Choroid plexus epithelial cell (primary cell): ENCODE measurements around the gene C21orf58.
"Not testable (repeated sequence)": the region's sequence is repeated elsewhere in the genome, so short reads cannot be mapped to it uniquely, and the experiment has no call there.

Experiments used
- DNase-seq: peaks from one replicate; pipeline ENCODE4 v3.0.0-alpha.2; 2010; ENCODE audit warnings: low read depth
- H3K4me3 ChIP-seq: 2 replicates; pipeline ENCODE4 v1.5.1; 2011; ENCODE audit warnings: low read depth, mild to moderate bottlenecking, control low read depth, low read length, moderate library complexity
- TF ChIP-seq, protein P1 (sequence below): conservative IDR thresholded peaks from 2 replicates; pipeline ENCODE4 v1.5.1; 2011; ENCODE audit warnings: low read depth, mild to moderate bottlenecking, control low read depth, inconsistent platforms, low read length, moderate library complexity

C21orf58 gene

GRCh38 chr21:46323710-46324389 lies at the start of gene C21orf58, which contains the start of gene PCNT:
TSS of gene C21orf58 (minus strand) at chr21:46323870. CDS start at chr21:46322738, 1,132 bp downstream.
TSS of gene PCNT (plus strand) at chr21:46324156. CDS start at chr21:46324229, 73 bp downstream.
- peak; percentile 99 for DNase-seq
- TF ChIP-seq, protein P1, sequence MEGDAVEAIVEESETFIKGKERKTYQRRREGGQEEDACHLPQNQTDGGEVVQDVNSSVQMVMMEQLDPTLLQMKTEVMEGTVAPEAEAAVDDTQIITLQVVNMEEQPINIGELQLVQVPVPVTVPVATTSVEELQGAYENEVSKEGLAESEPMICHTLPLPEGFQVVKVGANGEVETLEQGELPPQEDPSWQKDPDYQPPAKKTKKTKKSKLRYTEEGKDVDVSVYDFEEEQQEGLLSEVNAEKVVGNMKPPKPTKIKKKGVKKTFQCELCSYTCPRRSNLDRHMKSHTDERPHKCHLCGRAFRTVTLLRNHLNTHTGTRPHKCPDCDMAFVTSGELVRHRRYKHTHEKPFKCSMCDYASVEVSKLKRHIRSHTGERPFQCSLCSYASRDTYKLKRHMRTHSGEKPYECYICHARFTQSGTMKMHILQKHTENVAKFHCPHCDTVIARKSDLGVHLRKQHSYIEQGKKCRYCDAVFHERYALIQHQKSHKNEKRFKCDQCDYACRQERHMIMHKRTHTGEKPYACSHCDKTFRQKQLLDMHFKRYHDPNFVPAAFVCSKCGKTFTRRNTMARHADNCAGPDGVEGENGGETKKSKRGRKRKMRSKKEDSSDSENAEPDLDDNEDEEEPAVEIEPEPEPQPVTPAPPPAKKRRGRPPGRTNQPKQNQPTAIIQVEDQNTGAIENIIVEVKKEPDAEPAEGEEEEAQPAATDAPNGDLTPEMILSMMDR: no peak
- H3K4me3 ChIP-seq: peak within 1 kb of the TSS; percentile 94

GRCh38 chr21:46372947-46373346 lies 49.3 kb upstream of the C21orf58 start:
- not testable (repeated sequence) for DNase-seq

DNA sequence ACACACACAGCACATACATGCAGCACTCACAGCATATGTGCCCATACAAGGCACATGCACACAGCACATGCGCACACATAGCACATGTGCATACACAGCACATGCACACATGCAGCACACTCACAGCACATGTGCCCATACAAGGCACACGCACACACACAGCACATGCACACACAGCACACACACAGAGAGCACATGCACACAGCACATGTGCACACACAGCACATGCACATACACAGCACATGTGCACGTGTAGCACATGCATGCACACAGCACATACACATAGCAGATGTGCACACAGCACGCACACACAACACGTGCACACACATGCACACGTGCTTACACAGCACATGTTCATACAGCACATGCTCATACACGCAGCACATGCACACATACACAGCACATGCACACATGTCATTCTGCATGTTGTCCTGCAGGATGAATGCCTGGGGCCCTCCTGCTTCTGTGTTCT lies 48.4 kb upstream of the C21orf58 start:
- no peak for DNase-seq
- TF ChIP-seq, protein P1: no peak
- H3K4me3 ChIP-seq: no peak overlapping the region

More at GRCh38 chr21:46372947-46373346, 49.3 kb upstream of the C21orf58 start:
- H3K4me3 ChIP-seq: not testable (repeated sequence)

DNA sequence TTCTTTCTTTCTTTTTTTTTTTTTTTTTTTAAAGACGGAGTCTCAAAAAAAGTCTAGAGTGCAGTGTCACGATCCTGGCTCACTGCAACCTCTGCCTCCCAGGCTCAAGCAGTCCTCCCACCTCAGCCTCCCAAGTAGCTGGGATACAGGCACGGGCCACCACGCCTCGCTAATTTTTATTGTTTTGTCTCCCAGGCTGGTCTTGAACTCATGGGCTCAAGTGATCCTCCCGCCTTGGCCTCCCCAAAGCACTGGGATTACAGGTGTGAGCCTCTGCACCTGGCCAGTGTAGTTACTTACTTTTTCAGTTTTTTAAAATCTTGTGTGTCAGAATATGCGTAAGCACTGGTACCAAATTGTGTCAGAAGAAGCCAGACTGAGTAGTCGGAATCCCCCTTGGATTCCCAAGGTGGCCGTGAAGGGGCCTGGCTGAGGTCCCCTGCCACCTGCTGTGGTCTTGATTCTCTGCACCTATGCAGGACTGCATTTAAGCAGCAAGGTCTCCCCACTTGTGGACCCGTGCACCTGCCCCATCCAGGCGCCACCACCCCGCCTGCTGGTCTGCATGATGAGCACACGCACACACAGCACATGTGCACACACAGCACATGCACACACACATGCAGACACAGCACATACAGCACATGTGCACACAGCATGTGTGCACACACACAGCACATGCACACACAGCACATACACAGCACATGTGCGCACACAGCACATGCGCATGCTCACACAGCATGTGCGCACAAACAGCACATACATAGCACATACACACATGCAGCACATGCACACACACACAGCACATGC lies 47.7 kb upstream of the C21orf58 start:
- no peak overlapping the region for H3K4me3 ChIP-seq
- DNase-seq: no peak
- TF ChIP-seq, protein P1: no peak

DNA sequence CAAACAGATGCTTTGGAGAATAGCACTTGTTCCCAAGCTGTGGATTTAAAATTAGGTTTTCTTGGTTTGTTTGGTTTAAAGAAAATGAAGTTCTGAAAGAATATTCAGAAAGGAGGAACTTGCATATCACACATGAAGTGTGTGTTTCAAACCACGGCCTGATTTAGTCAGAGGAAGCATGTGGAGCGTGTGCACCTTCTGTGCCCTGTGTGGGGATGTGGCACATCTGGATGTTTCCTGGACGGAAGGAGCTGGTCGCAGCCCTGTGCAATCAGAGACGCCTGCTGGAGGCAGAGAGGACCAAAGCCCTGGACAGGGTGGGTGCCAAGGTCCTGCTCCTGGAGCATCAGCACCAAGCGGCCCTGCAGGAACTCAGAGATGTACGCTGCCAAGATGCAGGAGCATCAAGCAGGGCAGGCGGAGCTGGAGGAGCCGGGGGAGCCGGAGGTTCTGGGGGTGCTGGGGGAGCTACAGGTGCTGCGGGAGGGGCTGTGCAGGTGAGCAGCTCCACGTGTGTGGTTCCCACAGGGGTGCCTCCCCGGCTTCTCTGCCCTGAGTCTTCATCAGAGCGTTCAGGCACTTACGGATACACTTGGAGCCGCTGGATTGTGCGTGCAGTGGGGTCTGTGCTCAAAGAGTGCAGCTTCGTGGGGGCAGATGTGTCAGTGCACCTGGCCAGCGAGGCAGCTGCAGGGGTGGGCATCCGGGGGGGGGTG lies 46.0 kb upstream of the C21orf58 start:
- TF ChIP-seq, protein P1: no peak
- DNase-seq: no peak
- no peak overlapping the region for H3K4me3 ChIP-seq

GRCh38 chr21:46368533-46369285 lies 45.0 kb upstream of the C21orf58 start:
- TF ChIP-seq, protein P1: no peak
- DNase-seq: peak; percentile 21
- no peak overlapping the region for H3K4me3 ChIP-seq
